Measurements from ENCODE around the gene TLCD1.
"Not testable (repeated sequence)": the region's sequence is repeated elsewhere in the genome, so short reads cannot be mapped to it uniquely, and the experiment has no call there.

TLCD1 gene

DNA sequence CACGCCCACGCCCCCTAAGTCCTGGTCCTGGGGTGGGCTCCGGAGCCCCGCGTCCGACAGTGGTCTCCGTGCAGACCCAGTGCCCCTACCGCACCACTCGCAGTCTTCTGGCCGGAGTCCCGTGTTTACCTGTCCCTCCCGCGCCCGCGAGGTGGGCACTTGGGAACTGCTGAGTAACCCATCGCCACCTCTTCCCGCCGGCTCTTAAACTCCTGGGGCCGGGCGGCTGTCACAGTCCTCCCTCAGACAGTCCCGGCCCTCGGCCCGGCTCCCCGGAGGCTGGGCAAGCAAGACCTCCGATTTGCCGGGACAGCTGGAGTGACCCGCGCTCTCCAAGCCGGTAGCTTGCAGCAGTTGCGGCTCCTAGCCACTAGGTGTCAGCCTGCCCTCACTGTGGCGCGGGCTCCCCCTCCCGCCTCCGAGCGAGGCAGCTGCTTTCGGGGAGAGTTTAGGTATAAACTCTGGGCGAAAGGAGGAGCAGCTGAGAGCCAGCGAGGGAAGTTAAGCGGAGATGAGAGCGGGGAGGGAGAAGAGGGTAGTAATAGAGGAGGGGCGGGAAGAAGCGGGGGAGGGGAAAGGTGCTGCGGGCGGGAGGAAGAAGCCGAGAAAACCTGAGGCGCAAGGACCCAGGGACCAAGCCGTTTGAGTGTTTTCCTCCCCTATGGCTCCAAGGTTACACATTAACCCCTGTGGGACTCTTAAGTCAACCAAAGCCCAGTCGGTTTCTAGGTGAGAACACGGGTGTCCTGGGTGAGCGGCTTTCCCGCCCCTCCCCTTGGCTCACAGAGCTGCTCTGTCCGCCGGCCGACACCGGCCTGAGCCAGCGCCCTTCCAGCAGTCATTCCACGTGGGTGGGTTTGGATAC lies 826 bp upstream of the TLCD1 start:
- TF ChIP-seq, protein P1, sequence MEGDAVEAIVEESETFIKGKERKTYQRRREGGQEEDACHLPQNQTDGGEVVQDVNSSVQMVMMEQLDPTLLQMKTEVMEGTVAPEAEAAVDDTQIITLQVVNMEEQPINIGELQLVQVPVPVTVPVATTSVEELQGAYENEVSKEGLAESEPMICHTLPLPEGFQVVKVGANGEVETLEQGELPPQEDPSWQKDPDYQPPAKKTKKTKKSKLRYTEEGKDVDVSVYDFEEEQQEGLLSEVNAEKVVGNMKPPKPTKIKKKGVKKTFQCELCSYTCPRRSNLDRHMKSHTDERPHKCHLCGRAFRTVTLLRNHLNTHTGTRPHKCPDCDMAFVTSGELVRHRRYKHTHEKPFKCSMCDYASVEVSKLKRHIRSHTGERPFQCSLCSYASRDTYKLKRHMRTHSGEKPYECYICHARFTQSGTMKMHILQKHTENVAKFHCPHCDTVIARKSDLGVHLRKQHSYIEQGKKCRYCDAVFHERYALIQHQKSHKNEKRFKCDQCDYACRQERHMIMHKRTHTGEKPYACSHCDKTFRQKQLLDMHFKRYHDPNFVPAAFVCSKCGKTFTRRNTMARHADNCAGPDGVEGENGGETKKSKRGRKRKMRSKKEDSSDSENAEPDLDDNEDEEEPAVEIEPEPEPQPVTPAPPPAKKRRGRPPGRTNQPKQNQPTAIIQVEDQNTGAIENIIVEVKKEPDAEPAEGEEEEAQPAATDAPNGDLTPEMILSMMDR (conservative IDR thresholded peaks at IDR 0.05; ENCODE audit: low read depth, low read length): peak; percentile 97
- H3K27me3 ChIP-seq (ENCODE audit: insufficient read depth, low read depth): no peaks in the 10 kb centered on the region

DNA sequence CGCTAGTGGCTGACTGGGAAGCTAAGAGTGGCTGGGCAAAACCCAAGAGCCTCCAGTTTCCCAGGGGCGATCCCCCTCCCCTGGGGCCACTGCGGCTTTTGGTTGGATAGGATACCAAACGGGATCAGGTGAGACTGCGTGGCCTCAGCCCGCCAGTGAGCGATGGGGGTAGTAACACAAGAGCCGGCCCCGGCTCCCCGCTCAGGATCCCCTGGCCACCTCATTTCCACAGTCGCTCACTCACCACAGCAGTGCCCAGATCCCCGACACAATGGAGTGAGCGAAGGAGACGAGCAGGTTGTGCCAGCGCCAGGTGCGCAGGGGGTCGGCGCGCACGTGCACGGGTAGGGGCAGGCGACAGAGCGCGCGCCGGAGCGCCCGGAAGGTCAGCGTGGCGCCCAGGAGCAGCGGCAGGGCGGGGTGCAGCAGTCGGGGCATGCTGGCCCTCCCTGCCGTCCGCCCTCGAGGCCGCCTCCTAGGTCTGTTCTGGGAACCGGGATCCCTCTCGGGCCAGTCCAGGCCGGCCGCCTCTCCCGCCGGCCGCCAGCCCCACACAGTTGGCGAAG lies 290 bp downstream of the TLCD1 start:
- Histone ChIP-seq H3K9ac (peak overlapping the region; percentile 80), H3K4me1 (ENCODE audit: low read depth, poor library complexity, severe bottlenecking) (peaks cover 61% of the 10 kb centered on the region), H2AFZ (ENCODE audit: low read depth) (peak overlapping the region; percentile 52; the same call in 1 of the 2 replicates)

More for the DNA sequence above, 826 bp upstream of the TLCD1 start:
- peaks cover 21% of the 10 kb centered on the region for H3K79me2 ChIP-seq (ENCODE audit: insufficient read depth, low read depth)
- peaks cover 14% of the 10 kb centered on the region; the same call in 1 of the 2 replicates for H3K36me3 ChIP-seq (ENCODE audit: insufficient read depth)
- peak overlapping the region; percentile 67 for H3K4me2 ChIP-seq
- no peak overlapping the region for H3K4me3 ChIP-seq (IDR thresholded peaks at IDR 0.05; ENCODE audit: insufficient read depth, low read depth, low read length)
- peak overlapping the region; percentile 77 for H2AFZ ChIP-seq (ENCODE audit: low read depth)
- H3K4me1 ChIP-seq (ENCODE audit: low read depth, poor library complexity, severe bottlenecking): peaks cover 53% of the 10 kb centered on the region
- H3K9ac ChIP-seq: peak overlapping the region; percentile 70; the same call in 1 of the 2 replicates
- peak overlapping the region; percentile 88 for H3K27ac ChIP-seq
- H4K20me1 ChIP-seq (ENCODE audit: insufficient read depth): no peaks in the 10 kb centered on the region

DNA sequence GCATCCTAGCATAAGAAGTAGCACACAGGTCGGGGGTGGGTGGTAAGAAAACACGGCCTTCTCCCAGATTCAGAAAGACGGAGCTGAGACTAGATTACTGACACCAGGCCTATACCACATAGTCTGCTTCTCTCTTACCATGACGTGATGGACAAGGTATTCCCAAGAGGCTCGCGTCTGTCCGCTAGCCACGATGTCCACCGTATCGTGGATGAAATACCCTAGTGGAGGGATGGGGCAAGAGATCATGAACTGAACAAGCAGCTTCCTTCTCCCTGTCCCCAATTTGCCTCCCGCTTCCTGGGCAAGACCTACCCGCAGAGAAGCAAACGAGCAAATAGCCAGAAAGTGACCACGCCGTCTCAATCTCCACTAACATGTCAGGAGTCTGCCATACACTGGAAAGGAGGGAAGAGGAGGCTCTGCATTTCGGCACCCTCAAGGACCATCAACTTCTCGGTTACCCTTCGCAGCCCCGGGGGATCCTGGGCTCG lies 820 bp downstream of the TLCD1 start:
- Histone ChIP-seq H3K4me2 (peak overlapping the region; percentile 73), H4K20me1 (ENCODE audit: insufficient read depth) (0 out of 2 replicates have a peak, but pooled peaks cover 5% of the 10 kb centered on the region), H3K9ac (peak overlapping the region; percentile 80; the same call in 1 of the 2 replicates), H3K4me1 (ENCODE audit: low read depth, poor library complexity, severe bottlenecking) (peaks cover 61% of the 10 kb centered on the region), H3K27me3 (ENCODE audit: insufficient read depth, low read depth) (no peaks in the 10 kb centered on the region), H3K36me3 (ENCODE audit: insufficient read depth) (peaks cover 25% of the 10 kb centered on the region; the same call in 1 of the 2 replicates), H3K27ac (peak overlapping the region; percentile 74), H3K79me2 (ENCODE audit: insufficient read depth, low read depth) (peaks cover 37% of the 10 kb centered on the region), H2AFZ (ENCODE audit: low read depth) (no peak overlapping the region), H3K4me3 (IDR thresholded peaks at IDR 0.05; ENCODE audit: insufficient read depth, low read depth, low read length) (no peak overlapping the region)
- TF ChIP-seq, protein P1 (conservative IDR thresholded peaks at IDR 0.05; ENCODE audit: low read depth, low read length): no peak; the same call in 1 of the 2 replicates

More for the DNA sequence above, 290 bp downstream of the TLCD1 start:
- Histone ChIP-seq H4K20me1 (ENCODE audit: insufficient read depth) (0 out of 2 replicates have a peak, but pooled peaks cover 5% of the 10 kb centered on the region), H3K27ac (peak overlapping the region; percentile 74), H3K36me3 (ENCODE audit: insufficient read depth) (peaks cover 25% of the 10 kb centered on the region; the same call in 1 of the 2 replicates), H3K27me3 (ENCODE audit: insufficient read depth, low read depth) (no peaks in the 10 kb centered on the region), H3K4me3 (IDR thresholded peaks at IDR 0.05; ENCODE audit: insufficient read depth, low read depth, low read length) (no peak overlapping the region), H3K4me2 (peak overlapping the region; percentile 73), H3K79me2 (ENCODE audit: insufficient read depth, low read depth) (peaks cover 32% of the 10 kb centered on the region)
- TF ChIP-seq, protein P1 (conservative IDR thresholded peaks at IDR 0.05; ENCODE audit: low read depth, low read length): no peak; the same call in 1 of the 2 replicates

DNA sequence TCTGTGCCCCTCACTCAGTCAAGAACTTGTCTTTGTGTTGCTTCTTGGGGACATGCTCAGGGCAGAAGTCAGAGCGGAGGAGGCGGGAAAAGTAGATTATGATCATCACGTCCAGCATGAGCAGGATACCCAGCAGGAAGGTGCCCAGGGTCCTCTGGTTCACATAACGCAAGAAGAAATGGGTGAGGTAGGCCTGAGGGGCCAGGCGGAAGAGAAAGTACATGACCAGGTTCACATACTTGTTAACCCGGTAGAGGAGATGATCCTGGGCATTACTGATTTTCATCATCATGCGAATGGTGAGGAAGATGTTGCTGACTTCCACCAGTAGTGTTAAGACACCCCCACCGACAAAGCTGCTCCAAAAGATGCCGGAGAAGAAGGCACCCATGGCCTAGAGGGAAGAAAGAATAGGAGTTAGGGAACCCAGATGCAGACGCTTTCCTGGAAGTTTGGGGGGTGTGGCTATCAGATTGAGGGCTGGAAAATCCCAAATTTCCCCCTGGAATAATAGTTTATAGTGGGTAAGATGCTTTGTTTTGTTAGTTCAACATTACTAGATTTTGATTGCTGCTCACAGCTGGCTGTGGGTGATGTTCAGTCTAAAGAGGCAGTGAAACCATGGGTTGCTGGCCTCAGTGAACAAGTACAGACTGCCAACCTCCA lies 1.4 kb downstream of the TLCD1 start:
- peaks cover 60% of the 10 kb centered on the region for H3K4me1 ChIP-seq (ENCODE audit: low read depth, poor library complexity, severe bottlenecking)
- H3K36me3 ChIP-seq (ENCODE audit: insufficient read depth): peaks cover 25% of the 10 kb centered on the region; the same call in 1 of the 2 replicates
- peak overlapping the region; percentile 74; the same call in 1 of the 2 replicates for H3K27ac ChIP-seq
- no peak overlapping the region for H3K4me3 ChIP-seq (IDR thresholded peaks at IDR 0.05; ENCODE audit: insufficient read depth, low read depth, low read length)
- peak overlapping the region; percentile 73 for H3K4me2 ChIP-seq
- TF ChIP-seq, protein P1 (conservative IDR thresholded peaks at IDR 0.05; ENCODE audit: low read depth, low read length): no peak
- no peak overlapping the region for H2AFZ ChIP-seq (ENCODE audit: low read depth)
- H3K79me2 ChIP-seq (ENCODE audit: insufficient read depth, low read depth): peaks cover 41% of the 10 kb centered on the region
- no peaks in the 10 kb centered on the region for H3K27me3 ChIP-seq (ENCODE audit: insufficient read depth, low read depth)
- 0 out of 2 replicates have a peak, but pooled peaks cover 5% of the 10 kb centered on the region for H4K20me1 ChIP-seq (ENCODE audit: insufficient read depth)
- peak overlapping the region; percentile 80; the same call in 1 of the 2 replicates for H3K9ac ChIP-seq

DNA sequence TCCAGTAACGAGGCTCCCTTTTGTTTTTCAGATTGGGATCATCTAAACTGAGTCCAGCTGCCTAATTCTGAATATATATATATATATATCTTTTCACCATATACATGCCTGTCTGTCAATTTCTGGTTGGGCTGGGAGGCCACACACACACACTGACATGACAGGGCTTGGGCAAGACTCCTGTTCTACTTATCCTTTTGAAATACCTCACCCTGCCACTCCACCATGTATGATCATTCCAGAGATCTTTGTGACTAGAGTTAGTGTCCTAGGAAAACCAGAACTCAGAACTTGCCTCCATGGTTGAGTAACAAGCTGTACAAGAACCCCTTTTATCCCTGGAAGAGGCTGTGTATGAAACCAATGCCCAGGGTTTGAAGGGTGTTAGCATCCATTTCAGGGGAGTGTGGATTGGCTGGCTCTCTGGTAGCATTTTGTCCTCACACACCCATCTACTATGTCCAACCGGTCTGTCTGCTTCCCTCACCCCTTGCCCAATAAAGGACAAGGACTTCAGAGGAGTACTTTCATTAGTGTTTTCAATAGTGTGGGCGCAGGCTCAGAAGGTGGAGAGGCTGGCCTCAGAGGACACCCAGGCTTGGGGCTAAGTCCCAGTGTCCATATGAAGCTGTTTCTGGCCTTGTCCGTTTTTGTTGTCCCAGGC lies 2.1 kb downstream of the TLCD1 start:
- H3K4me3 ChIP-seq (IDR thresholded peaks at IDR 0.05; ENCODE audit: insufficient read depth, low read depth, low read length); H3K4me2 ChIP-seq; H3K27me3 ChIP-seq (ENCODE audit: insufficient read depth, low read depth); H2AFZ ChIP-seq (ENCODE audit: low read depth); H4K20me1 ChIP-seq (ENCODE audit: insufficient read depth); H3K9ac ChIP-seq: not testable (repeated sequence)
- Histone ChIP-seq H3K27ac (peak overlapping the region; percentile 74; the same call in 1 of the 2 replicates), H3K79me2 (ENCODE audit: insufficient read depth, low read depth) (peaks cover 41% of the 10 kb centered on the region), H3K36me3 (ENCODE audit: insufficient read depth) (peaks cover 25% of the 10 kb centered on the region; the same call in 1 of the 2 replicates), H3K4me1 (ENCODE audit: low read depth, poor library complexity, severe bottlenecking) (peaks cover 56% of the 10 kb centered on the region)

Measured in KMS-11 (cell line).